Nephron (organoid): ENCODE results near the gene KLHL30.

Experiments used
- H3K27ac Mint-ChIP-seq, 3 experiments: 2 replicates each; pipeline ENCODE4 v1.8.0; 2020; ENCODE audit warnings: mixed read lengths in 3 of 3, mild to moderate bottlenecking in 2 of 3, moderate library complexity in 1 of 3
- H3K27me3 Mint-ChIP-seq: 2 replicates; pipeline ENCODE4 v1.8.0; 2021; ENCODE audit warnings: low read depth, mild to moderate bottlenecking, moderate library complexity, mixed read lengths
- H3K36me3 Mint-ChIP-seq: 2 replicates; pipeline ENCODE4 v1.8.0; 2020; ENCODE audit warnings: low read depth, mixed read lengths
- H3K4me1 Mint-ChIP-seq: 2 replicates; pipeline ENCODE4 v1.8.0; 2020; ENCODE audit warnings: mixed read lengths
- H3K4me3 Mint-ChIP-seq, 3 experiments: 2 replicates each; pipeline ENCODE4 v1.8.0; 2020; ENCODE audit warnings: mild to moderate bottlenecking in 3 of 3, mixed read lengths in 3 of 3, moderate library complexity in 2 of 3
- H3K9me3 Mint-ChIP-seq: 2 replicates; pipeline ENCODE4 v1.8.0; 2020; ENCODE audit warnings: mixed read lengths
- CTCF ChIP-seq, 3 experiments: fragments of 200-600 bp; sonication (generic); IDR thresholded peaks; one replicate each; pipeline ENCODE4 v1.5.0; 2021; ENCODE audit warnings: antibody characterized with exemption in 3 of 3; ENCODE audit not compliant: unreplicated experiment in 3 of 3

Gene KLHL30

GRCh38 chr2:238125127-238125885 is 13.2 kb upstream of the KLHL30 start:
- Mint-ChIP-seq H3K27ac (no peak overlapping the region), H3K9me3 (no peaks in the 10 kb centered on the region), H3K4me3 (no peak overlapping the region), H3K36me3 (no peaks in the 10 kb centered on the region), H3K4me1 (no peaks in the 10 kb centered on the region), H3K27me3 (peaks cover 9% of the 10 kb centered on the region)
- no peak for TF ChIP-seq CTCF (IDR thresholded peaks at IDR 0.05; ENCODE audit: unreplicated experiment in 3 of 3)

- peaks cover 9% of the 10 kb centered on the region for H3K27me3 Mint-ChIP-seq
- no peak overlapping the region for H3K27ac Mint-ChIP-seq
- no peaks in the 10 kb centered on the region for H3K36me3 Mint-ChIP-seq
Measured at GRCh38 chr2:238126338-238126737, 12.1 kb upstream of the KLHL30 start.

GRCh38 chr2:238126775-238127164 is 11.7 kb upstream of the KLHL30 start:
- no peak for TF ChIP-seq CTCF (IDR thresholded peaks at IDR 0.05; ENCODE audit: unreplicated experiment in 3 of 3)
- H3K27me3 Mint-ChIP-seq: peaks cover 8% of the 10 kb centered on the region
- H3K4me1 Mint-ChIP-seq: no peaks in the 10 kb centered on the region
- H3K36me3 Mint-ChIP-seq: no peaks in the 10 kb centered on the region
- no peak overlapping the region for H3K4me3 Mint-ChIP-seq
- H3K27ac Mint-ChIP-seq: no peak overlapping the region
- no peaks in the 10 kb centered on the region for H3K9me3 Mint-ChIP-seq

More at GRCh38 chr2:238126338-238126737, 12.1 kb upstream of the KLHL30 start:
- H3K4me1 Mint-ChIP-seq: no peaks in the 10 kb centered on the region
- TF ChIP-seq CTCF (IDR thresholded peaks at IDR 0.05; ENCODE audit: unreplicated experiment in 3 of 3): no peak
- H3K9me3 Mint-ChIP-seq: no peaks in the 10 kb centered on the region
- H3K4me3 Mint-ChIP-seq: no peak overlapping the region

- no peaks in the 10 kb centered on the region for H3K9me3 Mint-ChIP-seq
- no peak for TF ChIP-seq CTCF (IDR thresholded peaks at IDR 0.05; ENCODE audit: unreplicated experiment in 3 of 3)
- no peak overlapping the region for H3K4me3 Mint-ChIP-seq
- H3K27me3 Mint-ChIP-seq: peaks cover 4% of the 10 kb centered on the region
- H3K36me3 Mint-ChIP-seq: no peaks in the 10 kb centered on the region
- no peak overlapping the region for H3K27ac Mint-ChIP-seq
- H3K4me1 Mint-ChIP-seq: no peaks in the 10 kb centered on the region
Measured at GRCh38 chr2:238127165-238128060, 11.1 kb upstream of the KLHL30 start.

- Mint-ChIP-seq H3K27me3 (peaks cover 4% of the 10 kb centered on the region), H3K4me3 (no peak overlapping the region)
Measured at GRCh38 chr2:238128061-238128440, 10.4 kb upstream of the KLHL30 start.

More at GRCh38 chr2:238128061-238128440, 10.4 kb upstream of the KLHL30 start:
- no peaks in the 10 kb centered on the region for H3K36me3 Mint-ChIP-seq
- H3K4me1 Mint-ChIP-seq: peaks cover 3% of the 10 kb centered on the region
- no peak overlapping the region for H3K27ac Mint-ChIP-seq
- TF ChIP-seq CTCF (IDR thresholded peaks at IDR 0.05; ENCODE audit: unreplicated experiment in 3 of 3): no peak
- no peaks in the 10 kb centered on the region for H3K9me3 Mint-ChIP-seq
